ENCODE data around the gene C11orf16.
A peak's percentile ranks its signal among the peaks of the same experiment; 100 is the strongest.
"Not testable (repeated sequence)": the region's sequence is repeated elsewhere in the genome, so short reads cannot be mapped to it uniquely, and the experiment has no call there.

C11orf16 gene

DNA sequence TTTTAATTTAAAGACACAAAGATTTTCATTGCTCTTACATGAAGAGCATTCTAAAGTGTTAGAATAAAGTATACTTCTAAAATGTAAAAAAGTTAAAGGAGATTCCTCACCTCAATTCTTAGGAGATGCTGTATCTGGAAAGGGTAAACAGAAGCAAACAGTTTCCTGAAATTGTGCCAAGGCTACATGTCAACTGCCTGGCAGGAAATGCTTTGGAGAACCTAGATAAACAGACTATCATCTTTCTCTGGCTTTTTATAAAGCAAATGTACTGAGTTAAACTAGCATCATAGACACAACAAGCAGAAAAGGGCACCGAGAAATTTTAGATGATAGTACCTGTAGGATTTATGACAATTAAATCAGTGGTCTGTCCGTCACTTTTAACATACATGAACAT, 46.4 kb downstream of the C11orf16 start:
- DNase-seq (ENCODE audit: low read depth): no peak
- H3K4me3 ChIP-seq (ENCODE audit: low read depth, low read length): no peak overlapping the region
- TF ChIP-seq, protein P1, sequence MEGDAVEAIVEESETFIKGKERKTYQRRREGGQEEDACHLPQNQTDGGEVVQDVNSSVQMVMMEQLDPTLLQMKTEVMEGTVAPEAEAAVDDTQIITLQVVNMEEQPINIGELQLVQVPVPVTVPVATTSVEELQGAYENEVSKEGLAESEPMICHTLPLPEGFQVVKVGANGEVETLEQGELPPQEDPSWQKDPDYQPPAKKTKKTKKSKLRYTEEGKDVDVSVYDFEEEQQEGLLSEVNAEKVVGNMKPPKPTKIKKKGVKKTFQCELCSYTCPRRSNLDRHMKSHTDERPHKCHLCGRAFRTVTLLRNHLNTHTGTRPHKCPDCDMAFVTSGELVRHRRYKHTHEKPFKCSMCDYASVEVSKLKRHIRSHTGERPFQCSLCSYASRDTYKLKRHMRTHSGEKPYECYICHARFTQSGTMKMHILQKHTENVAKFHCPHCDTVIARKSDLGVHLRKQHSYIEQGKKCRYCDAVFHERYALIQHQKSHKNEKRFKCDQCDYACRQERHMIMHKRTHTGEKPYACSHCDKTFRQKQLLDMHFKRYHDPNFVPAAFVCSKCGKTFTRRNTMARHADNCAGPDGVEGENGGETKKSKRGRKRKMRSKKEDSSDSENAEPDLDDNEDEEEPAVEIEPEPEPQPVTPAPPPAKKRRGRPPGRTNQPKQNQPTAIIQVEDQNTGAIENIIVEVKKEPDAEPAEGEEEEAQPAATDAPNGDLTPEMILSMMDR (IDR thresholded peaks at IDR 0.05; ENCODE audit: low read depth, low read length, missing control alignments): no peak

DNA sequence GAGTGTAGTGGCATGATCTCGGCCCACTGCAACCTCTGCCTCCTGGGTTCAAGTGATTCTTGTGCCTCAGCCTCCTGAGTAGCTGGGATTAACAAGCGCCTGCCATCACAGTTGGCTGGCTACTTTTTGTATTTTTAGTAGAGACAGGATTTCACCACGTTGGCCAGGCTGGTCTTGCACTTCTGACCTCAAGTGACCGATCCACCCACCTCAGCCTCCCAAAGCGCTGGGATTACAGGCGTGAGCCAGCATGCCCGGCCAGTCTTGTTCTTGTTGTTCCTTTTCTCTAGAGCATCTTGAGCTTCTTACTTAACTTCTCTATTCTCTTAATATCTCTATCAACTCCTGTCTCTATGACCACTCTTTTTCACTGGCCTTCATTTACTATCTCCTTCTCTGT, 51.2 kb downstream of the C11orf16 start:
- H3K4me3 ChIP-seq (ENCODE audit: low read depth, low read length); DNase-seq (ENCODE audit: low read depth): not testable (repeated sequence)

DNA sequence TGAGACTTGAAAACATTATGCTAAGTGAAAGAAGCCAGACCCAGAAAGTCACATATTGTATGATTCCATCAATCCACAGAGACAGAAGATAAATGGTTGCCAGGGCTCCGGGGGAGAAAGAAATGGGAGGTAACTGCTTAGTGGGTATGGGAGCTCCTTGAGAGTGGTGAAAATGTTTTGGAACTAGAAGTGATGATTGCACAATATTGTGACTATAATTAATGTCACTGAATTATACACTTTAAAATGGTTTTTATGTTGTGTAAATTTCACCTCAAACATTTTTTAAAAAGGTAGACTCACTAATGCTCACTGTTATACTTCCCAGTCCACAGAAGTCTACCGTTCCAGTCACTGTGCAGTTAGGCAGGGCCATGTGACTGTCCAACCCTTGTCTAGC, 54.0 kb downstream of the C11orf16 start:
- TF ChIP-seq, protein P1 (IDR thresholded peaks at IDR 0.05; ENCODE audit: low read depth, low read length, missing control alignments): no peak
- no peak for DNase-seq (ENCODE audit: low read depth)
- no peak overlapping the region for H3K4me3 ChIP-seq (ENCODE audit: low read depth, low read length)

DNA sequence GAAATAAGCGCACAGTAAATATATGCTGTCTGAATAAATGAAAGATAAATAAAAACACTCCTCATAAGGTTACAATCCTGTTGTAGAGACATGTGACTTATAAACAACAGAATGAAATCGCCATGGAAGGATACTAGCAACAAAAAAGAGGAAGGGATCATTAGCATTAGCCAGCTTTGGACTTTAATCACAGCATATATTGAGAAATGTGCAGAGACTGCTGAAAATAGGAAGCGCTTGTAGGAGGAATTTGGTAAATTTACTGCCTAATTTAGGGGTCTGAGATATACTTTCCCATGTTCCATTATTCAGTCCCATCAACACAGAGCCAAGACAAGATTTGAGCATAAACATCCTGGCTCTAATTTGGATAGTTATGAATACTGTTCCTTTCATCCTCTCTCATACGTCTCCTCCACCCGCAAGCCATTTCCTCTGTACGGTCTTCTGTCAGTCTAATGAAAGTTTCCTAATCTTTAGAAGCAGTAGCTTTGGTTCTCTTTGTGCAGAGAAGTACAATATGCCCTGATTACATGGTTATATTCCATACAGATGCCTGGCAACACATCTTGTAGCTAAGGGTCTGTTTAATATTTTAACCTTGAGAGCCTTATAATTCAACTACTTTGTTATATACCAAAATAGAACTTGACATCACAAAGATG, 58.9 kb downstream of the C11orf16 start:
- no peak for DNase-seq (ENCODE audit: low read depth)
- TF ChIP-seq, protein P1 (IDR thresholded peaks at IDR 0.05; ENCODE audit: low read depth, low read length, missing control alignments): no peak
- H3K4me3 ChIP-seq (ENCODE audit: low read depth, low read length): no peak overlapping the region

DNA sequence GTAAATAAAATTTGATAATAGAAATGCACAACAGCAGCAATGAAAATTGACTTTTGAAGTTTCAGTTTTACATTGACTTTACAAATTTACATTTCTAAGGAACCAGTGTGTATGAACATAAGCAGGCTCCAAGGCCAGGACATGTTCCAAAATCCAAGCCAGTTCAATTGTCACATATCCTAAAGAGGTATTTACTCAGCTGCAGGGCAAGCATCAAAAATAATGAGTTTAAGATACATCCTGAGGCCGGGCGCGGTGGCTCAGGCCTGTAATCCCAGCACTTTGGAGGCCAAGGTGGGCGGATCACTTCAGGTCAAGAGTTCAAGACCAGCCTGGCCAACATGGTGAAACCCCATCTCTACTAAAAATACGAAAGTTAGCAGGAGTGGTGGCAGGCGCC, 60.8 kb downstream of the C11orf16 start:
- DNase-seq (ENCODE audit: low read depth): no peak
- H3K4me3 ChIP-seq (ENCODE audit: low read depth, low read length): no peak overlapping the region
- TF ChIP-seq, protein P1 (IDR thresholded peaks at IDR 0.05; ENCODE audit: low read depth, low read length, missing control alignments): no peak

DNA sequence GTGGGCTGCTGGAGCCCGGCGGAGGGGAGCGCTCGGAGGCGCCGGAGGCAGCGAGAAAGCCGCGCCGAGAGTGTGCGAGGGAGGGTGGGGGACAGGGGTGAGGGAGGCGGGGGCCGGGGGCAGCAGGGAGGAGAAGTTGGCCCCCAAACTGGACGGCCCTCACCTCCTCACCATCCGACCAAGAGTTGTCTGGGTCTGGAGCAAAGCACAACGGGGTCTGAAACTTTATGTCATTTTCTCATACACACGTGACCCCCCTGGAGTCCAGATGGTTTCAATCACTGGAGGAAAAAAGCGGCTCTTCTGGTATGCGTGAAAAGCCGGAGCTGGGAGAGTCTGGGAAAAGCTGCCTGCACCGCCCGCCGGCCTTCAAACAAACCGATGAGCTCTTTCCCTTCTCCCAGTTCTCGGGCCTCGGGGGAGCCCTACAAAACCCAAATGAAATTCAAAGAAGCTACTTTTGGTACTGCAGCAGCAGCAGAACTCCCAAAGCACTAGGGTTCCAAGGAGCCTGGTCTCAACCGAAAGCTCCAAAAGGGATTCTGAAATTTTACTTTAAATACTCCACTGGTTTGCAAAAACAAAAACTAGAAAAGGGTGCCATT, 61.5 kb downstream of the C11orf16 start:
- DNase-seq (ENCODE audit: low read depth): no peak
- TF ChIP-seq, protein P1 (IDR thresholded peaks at IDR 0.05; ENCODE audit: low read depth, low read length, missing control alignments): no peak
- H3K4me3 ChIP-seq (ENCODE audit: low read depth, low read length): no peak overlapping the region

DNA sequence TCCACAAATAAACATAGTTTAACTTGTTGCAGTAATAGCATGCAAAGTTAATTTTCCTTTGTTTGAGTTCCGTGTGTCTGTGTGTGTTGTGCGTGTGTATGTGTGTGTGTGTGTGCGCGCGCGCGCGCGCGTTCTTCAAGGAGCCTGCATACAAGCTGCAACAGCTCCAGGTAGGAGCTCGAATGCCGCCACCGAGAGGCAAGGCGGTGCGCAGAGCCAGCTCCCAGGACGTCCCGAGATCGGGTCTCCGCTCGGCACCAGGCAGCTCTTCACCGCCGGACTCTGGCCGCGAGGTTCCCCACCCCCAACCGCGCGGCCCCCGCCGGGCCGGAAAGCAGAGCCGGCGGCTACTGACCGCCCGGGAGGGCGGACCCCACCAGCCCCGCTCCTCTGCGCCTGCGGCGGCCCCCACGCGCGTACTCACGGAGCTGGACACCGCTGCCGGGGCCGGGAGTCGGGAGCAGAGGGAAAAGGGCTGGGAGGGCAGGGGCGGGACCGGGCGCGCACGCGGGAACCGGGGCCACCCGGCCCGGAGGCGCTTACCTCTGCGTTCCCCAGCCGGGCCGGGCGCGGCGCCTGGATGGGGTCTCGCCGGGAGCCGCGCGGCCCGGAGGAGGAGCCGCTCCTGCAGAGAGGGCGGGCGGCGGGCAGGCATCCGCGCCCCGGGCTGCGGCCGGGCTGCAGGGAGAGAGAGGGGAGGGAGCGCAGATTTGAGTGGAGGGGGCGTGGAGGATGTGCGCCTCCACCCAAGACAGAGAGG, 62.2 kb downstream of the C11orf16 start:
- peak overlapping the region; percentile 44 for H3K4me3 ChIP-seq (ENCODE audit: low read depth, low read length)
- DNase-seq (ENCODE audit: low read depth): no peak
- TF ChIP-seq, protein P1 (IDR thresholded peaks at IDR 0.05; ENCODE audit: low read depth, low read length, missing control alignments): no peak

Data from GM12864 (cell line).